ENCODE data around the gene ZFP3.

ZFP3 gene

GRCh38 chr17:5092218-5093010 lies 14.1 kb downstream of the ZFP3 start:
- no peak overlapping the region for H3K27ac ChIP-seq
- TF ChIP-seq, protein P1, sequence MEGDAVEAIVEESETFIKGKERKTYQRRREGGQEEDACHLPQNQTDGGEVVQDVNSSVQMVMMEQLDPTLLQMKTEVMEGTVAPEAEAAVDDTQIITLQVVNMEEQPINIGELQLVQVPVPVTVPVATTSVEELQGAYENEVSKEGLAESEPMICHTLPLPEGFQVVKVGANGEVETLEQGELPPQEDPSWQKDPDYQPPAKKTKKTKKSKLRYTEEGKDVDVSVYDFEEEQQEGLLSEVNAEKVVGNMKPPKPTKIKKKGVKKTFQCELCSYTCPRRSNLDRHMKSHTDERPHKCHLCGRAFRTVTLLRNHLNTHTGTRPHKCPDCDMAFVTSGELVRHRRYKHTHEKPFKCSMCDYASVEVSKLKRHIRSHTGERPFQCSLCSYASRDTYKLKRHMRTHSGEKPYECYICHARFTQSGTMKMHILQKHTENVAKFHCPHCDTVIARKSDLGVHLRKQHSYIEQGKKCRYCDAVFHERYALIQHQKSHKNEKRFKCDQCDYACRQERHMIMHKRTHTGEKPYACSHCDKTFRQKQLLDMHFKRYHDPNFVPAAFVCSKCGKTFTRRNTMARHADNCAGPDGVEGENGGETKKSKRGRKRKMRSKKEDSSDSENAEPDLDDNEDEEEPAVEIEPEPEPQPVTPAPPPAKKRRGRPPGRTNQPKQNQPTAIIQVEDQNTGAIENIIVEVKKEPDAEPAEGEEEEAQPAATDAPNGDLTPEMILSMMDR (IDR thresholded peaks at IDR 0.05; ENCODE audit: low read depth, low read length, missing control alignments) = no peak
- no peak overlapping the region for H3K4me3 ChIP-seq (ENCODE audit: low read depth, low read length)
- H3K27me3 ChIP-seq (replicated peaks) = no peaks in the 10 kb centered on the region
- no peak for DNase-seq
- in situ Hi-C loops (cut with HindIII; ENCODE audit: low pct_ligation_motif_present, low sequenced_read_pairs) = no loop called here
- no peaks in the 10 kb centered on the region for H3K36me3 ChIP-seq (replicated peaks)

DNA sequence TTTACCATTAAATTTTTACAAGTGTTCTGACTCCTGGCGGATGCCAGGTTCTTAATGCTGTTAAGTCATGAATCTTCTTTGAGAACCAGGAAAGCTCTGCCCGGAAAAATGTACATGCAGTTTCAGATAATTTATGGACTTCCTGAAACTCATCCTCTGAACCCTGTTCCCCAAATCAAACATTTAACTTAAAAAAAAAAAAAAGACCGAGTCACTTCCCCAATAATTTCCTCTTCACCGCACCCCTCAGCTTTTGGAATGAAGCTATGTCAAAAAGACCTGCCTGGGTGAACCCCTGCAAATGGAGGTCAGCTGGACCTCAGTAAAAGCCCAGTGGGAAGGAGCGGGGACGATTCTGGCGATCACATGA lies 18.4 kb downstream of the ZFP3 start:
- in situ Hi-C loops (cut with HindIII; ENCODE audit: low pct_ligation_motif_present, low sequenced_read_pairs) = no loop called here
- no peak overlapping the region for H3K4me3 ChIP-seq (ENCODE audit: low read depth, low read length)
- no peak for DNase-seq
- H3K27me3 ChIP-seq (replicated peaks) = no peaks in the 10 kb centered on the region
- H3K27ac ChIP-seq = no peak overlapping the region
- no peaks in the 10 kb centered on the region for H3K36me3 ChIP-seq (replicated peaks)
- TF ChIP-seq, protein P1 (IDR thresholded peaks at IDR 0.05; ENCODE audit: low read depth, low read length, missing control alignments) = no peak

- Histone ChIP-seq H3K4me3 (ENCODE audit: low read depth, low read length) (no peak overlapping the region), H3K27ac (no peak overlapping the region), H3K27me3 (replicated peaks) (no peaks in the 10 kb centered on the region), H3K36me3 (replicated peaks) (no peaks in the 10 kb centered on the region)
- in situ Hi-C loops (cut with HindIII; ENCODE audit: low pct_ligation_motif_present, low sequenced_read_pairs) = no loop called here
- no peak for DNase-seq
- TF ChIP-seq, protein P1 (IDR thresholded peaks at IDR 0.05; ENCODE audit: low read depth, low read length, missing control alignments) = no peak
Observed at GRCh38 chr17:5097101-5097834, 19.0 kb downstream of the ZFP3 start.

DNA sequence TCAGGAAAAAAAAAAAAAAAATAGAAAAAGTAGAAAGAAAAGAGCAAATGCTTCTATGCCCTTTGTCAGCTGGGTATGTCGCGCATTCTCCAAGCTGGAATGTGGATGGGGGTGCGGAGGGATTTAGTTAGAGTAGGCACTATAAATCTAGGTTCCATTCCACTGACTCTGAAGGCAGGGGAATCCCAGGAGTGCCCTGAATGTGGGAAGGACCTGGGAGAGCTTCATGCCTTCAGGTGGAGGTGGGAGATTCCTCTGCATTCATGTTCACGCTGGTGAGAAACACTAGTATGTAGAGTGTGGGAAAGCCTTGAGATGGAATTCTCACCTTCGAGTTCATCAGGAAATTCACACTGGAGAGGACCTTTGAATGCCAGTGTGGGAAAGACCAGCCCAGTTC lies 21.0 kb downstream of the ZFP3 start:
- Histone ChIP-seq H3K27me3 (replicated peaks) (no peaks in the 10 kb centered on the region), H3K4me3 (ENCODE audit: low read depth, low read length) (no peak overlapping the region), H3K27ac (no peak overlapping the region), H3K36me3 (replicated peaks) (no peaks in the 10 kb centered on the region)
- in situ Hi-C loops (cut with HindIII; ENCODE audit: low pct_ligation_motif_present, low sequenced_read_pairs) = no loop called here
- TF ChIP-seq, protein P1 (IDR thresholded peaks at IDR 0.05; ENCODE audit: low read depth, low read length, missing control alignments) = no peak
- no peak for DNase-seq

DNA sequence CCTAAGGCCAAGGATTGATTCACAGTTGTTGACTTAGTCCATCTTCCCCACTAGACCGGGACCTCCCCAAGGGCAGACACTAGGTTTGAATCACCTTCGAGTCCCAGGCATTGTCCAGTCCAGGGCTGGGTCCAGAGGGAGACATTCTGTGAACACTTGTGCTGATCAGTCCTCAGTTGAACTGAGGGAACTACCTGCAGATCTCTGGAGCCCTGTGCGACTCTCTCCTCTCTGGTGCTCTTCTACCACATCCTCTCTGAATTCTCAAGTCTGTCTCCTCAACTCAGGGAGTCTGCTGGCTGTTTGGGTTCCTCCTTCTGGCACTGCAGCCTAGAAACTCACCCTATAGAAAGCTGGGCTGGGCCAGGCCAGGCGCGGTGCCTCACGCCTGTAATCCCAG lies 22.6 kb downstream of the ZFP3 start:
- DNase-seq = no peak
- no peak overlapping the region for H3K27ac ChIP-seq
- peaks cover under 1% of the 10 kb centered on the region for H3K36me3 ChIP-seq (replicated peaks)
- no peak overlapping the region for H3K4me3 ChIP-seq (ENCODE audit: low read depth, low read length)
- in situ Hi-C loops (cut with HindIII; ENCODE audit: low pct_ligation_motif_present, low sequenced_read_pairs) = no loop called here
- no peaks in the 10 kb centered on the region for H3K27me3 ChIP-seq (replicated peaks)
- TF ChIP-seq, protein P1 (IDR thresholded peaks at IDR 0.05; ENCODE audit: low read depth, low read length, missing control alignments) = no peak

Data from brain microvascular endothelial cell (primary cell).